ENCODE data around the gene RITA1.
"Not testable (repeated sequence)": the region's sequence is repeated elsewhere in the genome, so short reads cannot be mapped to it uniquely, and the experiment has no call there.

RITA1 gene

DNA sequence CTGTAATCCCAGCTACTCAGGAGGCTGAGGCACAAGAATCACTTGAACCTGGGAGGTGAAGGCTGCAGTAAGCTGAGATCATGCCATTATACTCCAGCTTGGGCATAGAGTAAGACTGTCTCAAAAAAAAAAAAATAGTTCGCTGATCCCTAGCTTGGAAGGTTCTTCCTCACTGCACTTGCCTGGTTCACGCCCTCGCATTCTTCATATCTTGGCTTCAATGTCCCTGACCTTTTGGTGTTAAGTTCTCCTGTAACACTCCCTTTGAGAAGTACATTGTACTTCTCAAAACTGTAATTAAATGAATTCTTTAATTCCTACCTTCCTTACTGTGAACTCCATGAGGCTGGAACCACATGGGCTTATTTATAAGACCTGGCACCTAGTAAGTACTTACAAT lies 19.3 kb downstream of the RITA1 start:
- no peak for FAIRE-seq

DNA sequence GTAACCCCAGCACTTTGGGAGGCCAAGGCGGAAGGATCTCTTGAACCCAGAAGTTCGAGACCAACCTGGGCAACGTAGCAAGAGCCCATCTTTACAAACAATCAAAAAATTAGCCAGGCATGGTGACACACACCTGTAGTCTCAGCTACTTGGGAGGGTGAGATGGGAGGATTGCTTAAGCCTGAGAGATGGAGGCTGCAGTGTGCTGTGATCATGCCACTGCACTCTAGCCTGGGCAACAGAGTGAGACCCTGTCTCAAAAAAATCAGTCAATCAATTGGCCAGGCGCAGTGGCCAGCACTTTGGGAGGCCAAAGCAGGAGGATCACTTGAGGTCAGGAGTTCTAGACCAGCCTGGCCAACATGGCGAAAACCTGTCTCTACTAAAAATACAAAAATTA lies 21.3 kb downstream of the RITA1 start:
- not testable (repeated sequence) for FAIRE-seq

DNA sequence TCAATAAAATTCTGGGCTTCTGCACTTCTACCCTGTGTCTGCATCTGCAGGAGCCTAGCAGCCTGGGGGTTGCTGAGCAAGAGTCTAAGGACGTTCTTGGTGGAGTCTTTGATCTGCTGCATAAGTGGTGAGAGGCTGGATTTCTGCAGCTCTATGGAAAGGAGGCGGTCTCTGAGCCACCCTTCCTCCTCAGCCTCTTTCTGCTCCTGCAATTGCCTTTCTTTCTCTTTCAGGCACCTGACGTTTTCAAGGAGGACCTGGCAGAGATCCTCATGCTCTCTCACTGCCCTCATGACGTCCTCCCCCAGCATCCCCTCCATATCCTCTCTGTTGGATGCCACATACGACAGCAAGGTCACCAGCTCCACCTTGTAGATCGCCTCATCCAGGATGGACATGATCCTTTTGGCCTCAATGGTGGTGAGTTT lies 22.1 kb downstream of the RITA1 start:
- no peak for FAIRE-seq

DNA sequence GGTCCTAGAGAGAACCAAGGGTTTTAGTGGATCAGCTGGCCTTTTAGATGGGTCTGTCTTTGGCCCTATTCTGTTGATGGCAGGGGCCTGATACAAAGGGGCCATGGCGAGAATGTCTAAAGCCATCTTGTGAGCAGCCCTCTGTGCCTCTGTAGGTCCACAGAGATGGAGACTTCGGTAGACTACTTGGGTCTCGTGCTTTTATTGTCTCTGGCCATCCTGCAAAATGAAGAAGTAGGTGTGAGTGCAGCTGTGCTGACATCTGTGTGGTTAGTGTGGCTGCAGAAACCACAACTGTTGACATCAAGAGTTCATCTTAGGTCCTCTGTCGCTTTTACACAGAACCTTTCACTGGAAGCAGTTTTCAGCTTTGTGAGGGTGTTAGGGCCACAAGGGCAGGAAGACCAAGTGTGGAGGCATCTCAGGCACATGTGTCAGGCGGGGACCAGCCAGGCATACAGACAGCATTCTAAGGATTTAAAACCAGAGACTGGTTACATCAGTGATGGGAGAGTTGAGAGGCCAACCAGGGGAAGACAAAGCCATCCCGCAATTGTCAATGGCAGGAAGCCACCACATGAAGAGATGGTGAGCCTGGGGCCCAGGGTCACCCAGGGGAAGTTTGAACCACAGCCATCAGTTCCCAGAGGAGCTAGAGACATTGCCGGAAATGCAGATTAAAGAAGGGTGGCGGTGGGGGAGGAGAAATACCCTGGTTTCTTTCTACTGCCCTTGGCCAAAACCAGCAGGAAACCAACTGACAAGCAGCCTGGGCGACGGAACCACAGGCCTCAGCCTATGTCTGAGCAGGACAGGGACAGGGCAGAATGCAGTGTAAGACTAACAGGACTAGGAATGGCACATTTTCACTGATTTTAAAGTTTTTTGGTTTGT lies 22.8 kb downstream of the RITA1 start:
- no peak for FAIRE-seq

DNA sequence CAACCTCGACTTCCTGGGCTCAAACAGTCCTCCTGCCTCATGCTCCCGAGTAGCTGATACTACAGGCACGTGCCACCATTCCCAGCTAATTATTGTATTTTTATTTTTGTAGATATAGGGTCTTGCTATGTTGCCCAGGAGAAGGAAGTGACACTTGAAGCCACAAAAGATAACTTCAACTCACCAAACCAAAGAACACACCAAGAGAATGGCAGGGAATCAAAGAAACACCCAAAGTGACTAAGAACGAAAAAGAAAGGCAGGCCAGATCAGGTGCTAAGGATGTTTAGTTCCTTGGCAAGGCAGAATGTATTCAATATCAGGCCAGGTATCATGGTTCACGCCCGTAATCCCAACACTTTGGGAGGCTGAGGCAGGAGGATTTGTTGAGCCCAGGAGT lies 25.6 kb downstream of the RITA1 start:
- no peak for FAIRE-seq

DNA sequence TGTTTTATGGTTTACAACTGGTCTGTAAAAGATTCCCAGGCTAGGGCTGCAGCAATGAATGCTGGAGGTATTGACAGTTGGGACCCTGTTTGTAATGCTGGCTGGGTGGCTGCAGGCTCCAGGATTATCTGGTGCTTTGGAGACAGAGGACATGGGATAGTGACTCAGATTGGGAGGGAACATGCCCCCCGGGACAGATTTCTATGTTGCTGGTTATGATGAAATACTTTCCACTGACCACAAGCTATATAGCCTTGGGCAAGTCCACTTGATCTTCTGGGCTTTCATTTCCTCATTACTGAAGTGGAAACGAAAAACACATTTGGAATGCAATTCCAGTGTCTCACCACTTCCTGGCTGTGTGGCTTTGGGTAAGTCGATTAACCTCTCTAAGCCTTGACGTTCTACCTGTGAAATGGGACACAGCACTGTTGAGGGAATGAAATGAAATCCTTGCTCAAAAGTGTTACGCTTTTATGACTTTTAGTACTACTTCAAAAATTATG lies 29.4 kb downstream of the RITA1 start:
- FAIRE-seq, result no peak

DNA sequence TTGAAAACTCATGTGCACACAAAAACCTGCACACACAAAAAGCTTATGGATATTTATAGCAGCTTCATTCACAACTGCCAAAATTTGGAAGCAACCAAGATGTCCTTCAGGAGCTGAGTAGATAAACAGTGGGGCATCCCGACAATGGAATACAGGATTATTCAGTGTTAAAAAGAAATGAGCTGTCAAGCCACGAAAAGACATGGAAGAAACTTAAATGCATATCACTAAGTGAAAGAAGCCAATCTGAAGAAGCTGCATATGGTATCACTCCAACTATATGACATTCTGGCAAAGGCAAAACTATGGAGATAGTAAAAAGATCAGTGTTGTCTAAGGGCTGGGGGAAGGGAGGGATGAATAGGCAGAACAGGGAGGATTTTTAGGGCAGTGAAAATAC lies 30.5 kb downstream of the RITA1 start:
- FAIRE-seq, result no peak

DNA sequence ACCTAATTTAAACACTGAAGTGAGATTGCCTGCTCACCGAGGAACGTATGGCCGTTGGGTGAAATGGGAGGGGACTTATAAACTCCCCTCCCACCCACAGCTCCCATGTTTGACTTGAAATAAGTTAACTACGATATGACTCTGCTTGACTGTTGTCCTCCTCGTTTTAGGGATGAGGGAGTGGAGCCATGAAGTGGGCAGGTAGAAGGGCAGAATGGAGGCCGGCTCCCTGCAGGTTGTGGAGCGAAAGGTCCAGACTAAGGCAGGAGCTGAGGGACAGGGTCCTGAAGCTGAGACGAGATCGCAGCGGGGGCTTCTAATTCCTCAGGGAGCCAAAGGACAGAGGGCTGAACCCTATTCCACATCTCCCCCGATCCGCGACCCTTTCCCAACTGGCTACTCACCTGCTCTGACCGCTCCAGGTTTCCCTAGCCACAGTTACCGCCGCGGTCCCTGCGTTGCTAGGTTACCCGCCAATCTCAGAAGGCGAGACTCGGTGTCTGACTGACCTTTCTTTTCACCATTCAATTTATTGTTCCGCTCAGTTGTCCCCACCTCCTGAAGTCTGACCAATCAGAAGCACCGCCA lies 35.2 kb downstream of the RITA1 start:
- FAIRE-seq, result no peak

DNA sequence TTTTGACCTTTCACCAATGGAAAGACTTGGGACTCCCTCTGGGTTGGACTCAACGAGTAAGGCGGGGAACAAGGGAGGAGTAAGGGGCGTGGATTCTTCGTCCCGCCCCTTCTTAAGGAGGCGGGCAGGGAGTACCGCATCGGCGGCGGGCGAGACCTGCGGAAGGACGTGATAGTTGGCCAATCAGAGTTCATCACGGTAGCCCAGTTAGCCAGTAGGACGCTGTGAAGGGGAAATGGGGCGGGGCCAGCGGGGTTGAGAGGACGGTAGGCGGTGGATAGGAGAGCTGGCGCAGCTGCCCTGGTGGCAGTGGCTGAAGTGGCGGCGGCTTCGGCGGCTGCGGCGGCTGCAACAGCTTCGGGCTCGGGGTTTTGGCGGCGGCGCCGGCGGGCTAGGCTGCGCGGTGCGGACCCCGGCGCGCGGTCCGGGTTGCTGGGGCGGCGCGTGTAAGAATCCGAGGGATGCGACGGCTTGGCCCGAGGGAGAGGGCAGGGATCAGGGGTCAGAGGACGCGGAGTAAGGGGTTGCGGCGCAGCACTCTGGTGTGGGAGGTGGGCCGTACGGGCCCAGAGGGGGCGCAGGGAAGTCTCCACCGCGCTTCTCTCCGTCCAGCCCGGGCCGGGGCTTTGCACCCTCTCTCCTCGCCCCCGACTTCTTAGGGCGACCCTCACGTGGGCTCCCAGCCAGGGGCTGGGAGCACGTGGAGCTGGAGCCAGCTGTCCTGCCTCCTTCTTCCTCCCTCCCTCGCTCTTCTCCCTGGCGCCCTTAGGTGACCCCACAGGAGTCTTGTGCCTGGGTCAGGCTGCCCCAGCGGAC lies 35.9 kb downstream of the RITA1 start, which contains the start of gene TPCN1:
Gene TPCN1, plus strand, starts transcription at position 284 of the 816 bp plus-strand sequence. CDS start 5,389 bp downstream, outside the sequence.
- peak; percentile 99 for FAIRE-seq

DNA sequence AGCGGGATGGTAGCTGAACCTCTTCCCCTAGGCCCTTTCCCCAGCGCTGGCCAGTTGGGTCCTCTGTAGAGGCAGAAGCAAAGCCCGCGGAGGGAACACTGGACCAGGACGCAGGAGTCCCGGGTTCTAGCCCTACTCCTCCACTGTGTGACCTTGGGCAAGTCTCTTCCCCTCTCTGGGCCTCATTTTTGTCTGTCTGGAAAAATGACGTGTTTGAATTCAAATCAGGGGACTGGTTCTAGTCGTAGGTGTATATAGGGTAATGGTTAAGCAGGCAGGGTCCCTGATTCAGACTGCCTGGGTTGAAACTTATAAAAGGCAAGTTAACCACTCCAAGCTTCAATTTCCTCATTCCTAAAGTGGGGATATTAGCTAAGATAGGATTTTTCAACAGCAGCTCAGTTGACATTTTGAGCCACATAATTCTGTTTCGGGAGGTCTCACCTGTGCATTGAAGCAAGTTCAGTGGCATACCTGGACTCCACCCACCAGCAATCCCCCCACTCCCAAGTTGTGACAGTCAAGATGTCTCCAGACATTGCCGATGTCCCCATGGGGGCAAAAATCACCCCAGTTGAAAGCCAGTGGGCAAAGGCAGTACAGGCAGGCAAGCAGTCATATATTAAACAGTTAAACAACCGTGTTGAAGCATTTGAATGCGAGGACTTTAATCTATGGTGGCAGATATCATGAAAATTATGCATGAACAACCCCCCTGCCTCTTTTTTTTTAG lies 36.6 kb downstream of the RITA1 start:
- FAIRE-seq, result no peak

DNA sequence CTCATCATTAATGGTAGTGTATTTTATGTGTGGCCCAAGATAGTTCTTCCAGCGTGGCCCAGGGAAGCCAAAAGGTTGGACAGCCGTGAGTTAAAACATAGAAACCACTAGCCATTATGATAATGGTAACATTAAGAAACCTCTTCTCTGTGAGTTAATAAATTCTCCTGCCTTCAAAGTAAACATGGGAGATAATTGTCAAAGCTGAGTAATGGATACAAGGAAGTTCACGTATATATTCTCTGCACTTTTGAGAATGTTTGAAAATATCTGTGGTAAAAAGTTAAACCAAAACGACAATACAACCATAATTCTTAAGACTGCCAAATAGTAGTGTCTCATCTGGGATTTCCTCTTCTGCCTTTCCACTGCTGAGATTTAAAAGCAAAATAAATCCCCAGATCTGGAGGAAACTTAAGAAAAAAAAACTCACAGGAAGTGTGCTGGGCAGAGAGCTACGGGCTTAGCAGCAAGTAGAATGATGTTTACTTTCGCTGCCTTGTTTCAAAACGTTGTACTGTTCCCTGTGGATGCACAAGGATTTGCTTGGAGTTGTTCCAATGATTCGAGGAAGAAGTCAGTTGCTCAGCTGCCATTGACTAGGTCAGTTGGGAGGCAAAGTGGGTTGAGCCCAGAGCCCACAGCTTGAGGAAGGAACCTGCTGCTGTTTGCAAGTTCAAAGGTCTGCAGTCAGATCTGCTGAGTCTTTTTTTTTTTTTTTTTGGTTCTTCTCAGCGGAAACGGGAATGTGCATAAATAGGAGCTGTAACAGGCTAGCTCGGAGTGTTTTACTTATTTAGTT lies 37.4 kb downstream of the RITA1 start:
- FAIRE-seq, result no peak

DNA sequence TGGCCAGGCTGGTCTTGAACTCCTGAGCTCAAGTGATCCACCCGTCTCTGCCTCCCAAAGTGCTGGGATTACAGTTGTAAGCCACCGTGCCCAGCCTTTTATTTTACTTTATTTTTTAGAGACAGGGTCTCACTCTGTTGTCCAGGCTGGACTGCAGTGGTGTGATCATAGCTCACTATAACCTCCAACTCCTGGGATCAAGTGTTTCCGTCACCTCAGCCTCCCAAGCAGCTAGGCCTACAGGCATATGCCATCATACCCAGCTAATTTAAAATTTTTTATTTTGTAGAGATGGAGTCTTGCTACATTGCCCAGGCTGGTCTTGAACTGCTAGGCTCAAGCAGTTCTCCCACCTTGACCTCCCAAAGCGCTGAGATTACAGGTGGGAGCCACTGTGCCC lies 39.4 kb downstream of the RITA1 start:
- no peak for FAIRE-seq

DNA sequence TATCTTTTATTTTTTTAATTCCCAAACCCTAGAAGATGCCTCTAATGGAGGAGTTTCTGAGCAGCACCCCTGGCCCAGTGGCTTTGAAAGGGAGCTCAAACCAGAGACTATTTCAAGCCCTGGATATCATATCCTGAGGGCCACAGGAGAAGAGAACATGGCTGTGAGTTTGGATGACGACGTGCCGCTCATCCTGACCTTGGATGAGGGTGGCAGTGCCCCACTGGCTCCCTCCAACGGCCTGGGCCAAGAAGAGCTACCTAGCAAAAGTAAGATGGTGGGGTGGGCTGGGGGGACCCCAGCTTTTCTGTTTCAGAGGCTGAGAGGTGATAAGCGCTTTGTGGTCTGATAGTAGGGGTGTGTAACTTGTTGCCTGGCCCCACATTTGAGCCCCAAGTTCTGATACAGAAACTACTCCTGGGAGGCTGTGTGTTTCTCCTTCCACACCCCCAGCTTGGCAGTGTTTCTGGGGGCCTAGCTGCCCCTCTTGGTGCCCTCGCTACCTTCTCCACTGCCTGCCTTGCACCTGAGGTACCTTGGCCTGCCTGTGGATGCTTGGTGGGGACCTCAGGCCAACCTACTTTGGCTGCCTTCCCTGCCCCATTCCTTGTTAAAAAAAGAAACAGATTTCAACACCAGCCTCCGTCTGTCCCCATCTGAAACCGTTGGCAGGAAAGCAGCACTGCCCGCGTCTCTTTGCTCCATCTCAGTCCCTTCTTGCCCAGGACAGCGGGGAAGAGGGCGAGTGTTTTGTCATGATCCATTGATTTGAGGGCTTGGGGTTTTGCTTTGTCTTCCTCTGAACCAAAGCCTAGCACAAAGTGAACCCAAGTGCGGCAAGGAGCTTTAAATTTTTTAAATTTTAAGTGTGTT lies 41.4 kb downstream of the RITA1 start:
- FAIRE-seq, result no peak

DNA sequence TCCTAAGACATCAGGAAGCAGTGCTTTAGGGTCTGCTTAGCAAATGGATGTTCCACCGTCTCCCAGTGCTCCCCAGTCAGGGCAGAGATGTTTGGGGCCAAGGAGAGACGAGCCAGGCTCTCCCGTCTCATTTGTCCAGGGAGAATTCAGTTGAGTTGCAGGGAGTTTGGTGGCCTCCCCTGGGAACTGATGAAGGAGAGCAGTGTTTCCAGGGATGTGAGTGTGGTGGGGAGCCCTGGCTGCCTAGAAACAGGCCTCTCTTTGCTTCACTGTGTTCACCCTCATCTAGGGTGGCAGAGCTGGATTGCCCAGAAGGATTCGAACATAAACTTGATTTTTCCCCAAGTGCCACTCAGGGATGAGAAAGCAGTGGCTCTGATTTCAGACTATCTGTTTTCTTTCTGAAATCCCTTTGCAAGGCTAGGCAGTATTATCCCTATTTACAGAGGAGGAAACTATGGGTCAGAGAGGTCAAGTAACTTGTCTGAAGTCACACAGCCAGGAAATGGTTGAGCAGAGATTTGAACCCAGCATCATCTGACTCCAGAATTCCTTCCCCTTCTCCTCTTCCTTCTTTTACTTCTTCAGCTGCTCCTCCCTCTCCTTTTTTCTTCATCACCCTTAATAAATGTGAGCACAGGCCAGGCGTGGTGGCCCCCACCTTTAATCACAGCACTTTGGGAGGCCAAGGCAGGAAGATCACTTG lies 42.3 kb downstream of the RITA1 start:
- no peak for FAIRE-seq

DNA sequence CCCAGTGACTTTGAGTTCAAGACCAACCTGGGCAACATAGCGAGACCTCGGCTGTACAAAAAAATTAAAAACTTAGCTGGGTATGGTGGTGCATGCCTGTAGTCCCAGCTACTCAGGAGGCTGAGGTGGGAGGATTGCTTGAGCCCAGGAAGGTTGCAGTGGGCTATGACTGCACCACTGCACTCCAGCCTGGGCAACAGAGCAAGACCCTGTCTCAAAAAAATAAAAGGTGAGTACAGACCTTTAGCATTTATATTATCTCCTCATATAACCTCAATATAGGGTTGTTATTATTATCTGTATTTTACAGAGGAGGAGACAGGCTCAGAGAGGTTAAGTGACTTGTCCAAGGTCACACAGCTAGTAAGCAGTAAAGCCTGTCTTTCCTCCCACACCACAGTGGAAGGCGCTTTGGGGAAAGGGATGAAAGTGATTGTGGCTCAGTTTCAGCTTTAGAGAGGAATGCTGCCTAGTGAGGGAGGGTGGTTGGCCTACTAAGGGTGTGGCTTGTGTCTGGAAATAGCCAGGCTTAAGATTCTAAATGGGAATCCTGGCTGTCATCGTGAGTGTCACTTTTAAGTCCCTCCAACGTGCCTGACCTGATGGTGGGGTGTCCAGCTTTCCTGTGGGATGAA lies 43.0 kb downstream of the RITA1 start:
- FAIRE-seq, result no peak

DNA sequence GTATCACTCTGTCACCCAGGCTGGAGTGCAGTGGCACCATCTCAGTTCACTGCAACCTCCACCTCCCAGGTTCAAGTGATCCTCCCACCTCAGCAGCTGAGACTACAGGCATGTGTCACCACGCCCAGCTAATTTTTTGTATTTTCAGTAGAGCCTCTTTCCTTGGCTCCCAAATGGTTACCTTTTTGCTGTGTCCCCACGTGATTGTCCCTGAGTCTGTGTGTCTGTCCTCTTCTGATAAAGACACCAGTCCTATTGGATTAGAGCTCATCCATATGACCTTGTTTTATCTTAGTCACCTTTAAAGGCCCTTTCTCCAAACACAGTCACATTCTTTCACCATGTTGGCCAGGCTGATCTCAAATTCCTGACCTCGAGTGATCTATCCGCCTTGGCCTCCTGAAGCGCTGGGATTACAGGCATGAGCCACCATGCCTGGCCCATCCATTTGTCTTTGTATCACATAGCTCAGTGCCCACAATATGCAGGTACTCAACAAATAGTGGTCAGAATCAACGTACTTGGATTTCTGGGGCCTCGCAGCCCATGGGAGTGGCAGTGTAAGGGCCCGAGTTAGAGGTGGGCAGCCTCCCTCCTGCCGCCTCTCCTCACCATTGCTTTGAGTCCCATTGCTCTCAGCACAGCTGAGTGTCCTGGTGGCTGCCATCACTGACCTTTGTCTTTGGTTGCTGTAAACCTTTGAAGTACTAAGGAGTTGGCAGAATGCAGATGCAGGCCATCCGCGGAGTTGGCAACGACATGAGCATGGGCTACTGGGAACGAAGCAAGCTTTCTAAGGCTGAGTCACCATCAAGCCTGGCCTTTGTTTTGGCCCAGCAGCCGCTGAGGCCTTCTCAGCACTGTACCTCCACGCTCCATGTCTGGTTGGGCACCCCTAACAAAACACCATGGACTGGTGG lies 45.1 kb downstream of the RITA1 start:
- no peak for FAIRE-seq

DNA sequence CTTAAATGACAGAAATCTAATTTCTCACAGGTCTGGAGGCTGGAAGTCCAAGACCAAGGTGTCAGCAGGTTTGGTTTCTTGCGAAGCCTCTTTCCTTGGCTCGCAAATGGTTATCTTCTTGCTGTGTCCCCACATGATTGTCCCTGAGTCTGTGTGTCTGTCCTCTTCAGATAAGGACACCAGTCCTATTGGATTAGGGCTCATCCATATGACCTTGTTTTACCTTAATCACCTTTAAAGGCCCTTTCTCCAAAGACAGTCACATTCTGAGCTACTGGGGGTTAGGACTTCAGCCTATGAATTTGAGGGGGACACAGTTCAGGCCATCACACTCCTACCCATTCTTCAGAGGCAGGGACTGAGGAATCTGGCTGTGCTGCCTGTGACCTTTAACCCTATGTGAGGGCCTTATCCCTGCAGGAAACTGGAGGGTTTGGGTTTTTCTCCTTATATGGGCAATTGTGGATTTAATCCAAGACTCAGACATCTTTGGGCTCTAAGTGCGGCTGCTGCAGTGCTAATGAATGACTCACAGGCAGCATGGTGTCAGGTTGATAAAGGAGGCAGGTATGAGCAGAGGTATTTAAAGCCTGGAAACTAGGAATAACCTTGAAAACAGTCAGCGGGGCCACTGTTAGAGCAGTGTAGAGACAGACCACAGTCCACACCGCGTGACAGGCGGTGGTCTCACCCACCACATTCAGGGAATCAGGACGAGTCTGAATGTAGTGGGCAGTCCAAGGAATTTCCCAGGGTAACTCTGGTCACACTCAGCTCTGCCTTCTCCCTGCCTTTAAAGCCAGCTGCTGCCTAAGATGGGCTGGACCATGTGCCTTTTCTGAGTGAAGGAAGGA lies 45.9 kb downstream of the RITA1 start:
- FAIRE-seq, result no peak
